Measurements from ENCODE around the gene TMPRSS2. TPM values are rescaled to one million over a fixed set of nuclear protein-coding genes. Genes with fewer than 3 reads are reported as not detected.

Gene TMPRSS2
- total RNA-seq, 1 donor from 2014 or later = 0.84 TPM

DNA sequence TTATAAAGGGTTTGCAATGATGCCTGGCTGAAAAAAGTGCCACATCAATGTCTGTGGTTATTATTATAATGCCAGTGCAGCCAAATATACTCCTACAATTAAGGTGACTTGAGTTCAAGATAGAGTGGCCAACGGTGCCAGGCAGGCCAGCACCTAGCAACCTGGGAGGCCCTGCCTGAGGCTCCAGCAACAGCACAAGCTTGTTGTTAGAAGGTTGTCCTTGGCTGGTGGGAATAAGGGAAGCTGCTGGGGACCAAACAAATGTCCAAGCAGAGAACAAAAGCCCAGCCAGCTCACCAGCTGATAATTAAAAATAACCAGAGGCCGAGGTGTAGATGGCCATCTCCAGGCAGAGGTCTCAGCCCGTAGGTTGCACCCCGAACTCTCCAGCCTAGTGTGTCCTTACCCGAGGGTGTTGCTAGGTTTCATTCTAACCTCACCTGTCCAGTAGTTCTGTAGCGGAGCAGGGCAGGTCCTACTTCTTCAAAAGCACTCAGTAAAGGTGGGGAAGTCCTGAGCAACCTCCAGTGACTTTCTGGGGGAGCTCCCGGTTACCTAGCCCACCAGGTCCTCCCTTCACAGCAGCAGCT lies 1.9 kb downstream of the TMPRSS2 start:
- Mint-ChIP-seq H3K4me1 (ENCODE audit: low read depth, unreplicated experiment) (no peaks in the 10 kb centered on the region), H3K27ac (ENCODE audit: unreplicated experiment) (no peak overlapping the region), H3K4me3 (ENCODE audit: unreplicated experiment) (no peak overlapping the region), H3K27me3 (ENCODE audit: low read depth, unreplicated experiment) (peaks cover 57% of the 10 kb centered on the region), H3K36me3 (ENCODE audit: low read depth, unreplicated experiment) (peaks cover 2% of the 10 kb centered on the region), H3K9me3 (ENCODE audit: unreplicated experiment) (peaks cover under 1% of the 10 kb centered on the region)
- FAIRE-seq = no peak
- TF ChIP-seq EZH2 (IDR thresholded peaks at IDR 0.05; ENCODE audit: insufficient read depth, low read length) = no peak
- TF ChIP-seq, protein P1, sequence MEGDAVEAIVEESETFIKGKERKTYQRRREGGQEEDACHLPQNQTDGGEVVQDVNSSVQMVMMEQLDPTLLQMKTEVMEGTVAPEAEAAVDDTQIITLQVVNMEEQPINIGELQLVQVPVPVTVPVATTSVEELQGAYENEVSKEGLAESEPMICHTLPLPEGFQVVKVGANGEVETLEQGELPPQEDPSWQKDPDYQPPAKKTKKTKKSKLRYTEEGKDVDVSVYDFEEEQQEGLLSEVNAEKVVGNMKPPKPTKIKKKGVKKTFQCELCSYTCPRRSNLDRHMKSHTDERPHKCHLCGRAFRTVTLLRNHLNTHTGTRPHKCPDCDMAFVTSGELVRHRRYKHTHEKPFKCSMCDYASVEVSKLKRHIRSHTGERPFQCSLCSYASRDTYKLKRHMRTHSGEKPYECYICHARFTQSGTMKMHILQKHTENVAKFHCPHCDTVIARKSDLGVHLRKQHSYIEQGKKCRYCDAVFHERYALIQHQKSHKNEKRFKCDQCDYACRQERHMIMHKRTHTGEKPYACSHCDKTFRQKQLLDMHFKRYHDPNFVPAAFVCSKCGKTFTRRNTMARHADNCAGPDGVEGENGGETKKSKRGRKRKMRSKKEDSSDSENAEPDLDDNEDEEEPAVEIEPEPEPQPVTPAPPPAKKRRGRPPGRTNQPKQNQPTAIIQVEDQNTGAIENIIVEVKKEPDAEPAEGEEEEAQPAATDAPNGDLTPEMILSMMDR (IDR thresholded peaks at IDR 0.05; ENCODE audit: insufficient read depth, low read depth, low read length) = no peak
- H3K27me3 ChIP-seq (ENCODE audit: insufficient read depth, low read length) = peaks cover 42% of the 10 kb centered on the region
- H3K9me3 ChIP-seq (ENCODE audit: insufficient read depth, low read depth, low read length) = no peaks in the 10 kb centered on the region
- no peaks in the 10 kb centered on the region for H3K79me2 ChIP-seq (ENCODE audit: insufficient read depth, low read length)
- H3K36me3 ChIP-seq (ENCODE audit: insufficient read depth, low read length) = no peaks in the 10 kb centered on the region
- no peak overlapping the region for H2AFZ ChIP-seq (ENCODE audit: low read depth, low read length)
- H3K4me3 ChIP-seq (ENCODE audit: insufficient read depth, low read depth, low read length) = no peak overlapping the region
- H4K20me1 ChIP-seq (ENCODE audit: insufficient read depth, low read length) = no peaks in the 10 kb centered on the region
- no peak overlapping the region for H3K4me2 ChIP-seq (ENCODE audit: low read length)
- H3K4me1 ChIP-seq (ENCODE audit: insufficient read depth, low read length) = no peaks in the 10 kb centered on the region
- DNase-seq (ENCODE audit: low read depth) = no peak
- no peak overlapping the region for H3K27ac ChIP-seq (ENCODE audit: low read depth, low read length)
- H3K9ac ChIP-seq (ENCODE audit: low read length) = no peak overlapping the region

DNA sequence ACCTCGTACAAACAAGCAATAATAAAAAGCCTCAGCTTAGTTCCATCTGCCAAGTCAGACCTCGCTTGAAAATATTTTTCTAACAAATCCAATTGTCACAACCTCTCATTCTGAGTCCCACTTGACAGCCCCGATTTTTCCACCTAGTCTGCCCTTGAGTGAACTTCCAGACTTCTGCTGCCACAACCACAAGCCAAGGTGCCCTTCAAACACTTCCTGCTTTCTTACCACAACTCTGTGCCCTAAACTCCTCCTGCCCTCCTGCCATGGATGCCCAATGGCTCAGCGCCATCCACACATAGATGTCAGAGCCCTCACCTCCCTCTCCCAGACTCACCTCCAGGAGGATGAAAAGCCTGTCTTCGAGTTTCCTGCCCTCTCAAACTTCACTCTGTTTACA lies 3.9 kb downstream of the TMPRSS2 start:
- TF ChIP-seq EZH2 (IDR thresholded peaks at IDR 0.05; ENCODE audit: insufficient read depth, low read length) = no peak
- TF ChIP-seq, protein P1 (IDR thresholded peaks at IDR 0.05; ENCODE audit: insufficient read depth, low read depth, low read length) = no peak
- Histone ChIP-seq H3K4me1 (ENCODE audit: insufficient read depth, low read length) (no peaks in the 10 kb centered on the region), H3K4me3 (ENCODE audit: insufficient read depth, low read depth, low read length) (no peak overlapping the region), H3K79me2 (ENCODE audit: insufficient read depth, low read length) (no peaks in the 10 kb centered on the region), H3K9me3 (ENCODE audit: insufficient read depth, low read depth, low read length) (no peaks in the 10 kb centered on the region), H3K36me3 (ENCODE audit: insufficient read depth, low read length) (no peaks in the 10 kb centered on the region), H4K20me1 (ENCODE audit: insufficient read depth, low read length) (no peaks in the 10 kb centered on the region), H3K9ac (ENCODE audit: low read length) (no peak overlapping the region), H2AFZ (ENCODE audit: low read depth, low read length) (no peak overlapping the region), H3K27ac (ENCODE audit: low read depth, low read length) (no peak overlapping the region), H3K4me2 (ENCODE audit: low read length) (no peak overlapping the region), H3K27me3 (ENCODE audit: insufficient read depth, low read length) (peaks cover 36% of the 10 kb centered on the region)
- no peak for FAIRE-seq
- H3K27ac Mint-ChIP-seq (ENCODE audit: unreplicated experiment) = no peak overlapping the region
- peaks cover 2% of the 10 kb centered on the region for H3K36me3 Mint-ChIP-seq (ENCODE audit: low read depth, unreplicated experiment)
- peaks cover 56% of the 10 kb centered on the region for H3K27me3 Mint-ChIP-seq (ENCODE audit: low read depth, unreplicated experiment)
- no peak overlapping the region for H3K4me3 Mint-ChIP-seq (ENCODE audit: unreplicated experiment)
- no peaks in the 10 kb centered on the region for H3K4me1 Mint-ChIP-seq (ENCODE audit: low read depth, unreplicated experiment)
- H3K9me3 Mint-ChIP-seq (ENCODE audit: unreplicated experiment) = no peaks in the 10 kb centered on the region
- DNase-seq (ENCODE audit: low read depth) = no peak

DNA sequence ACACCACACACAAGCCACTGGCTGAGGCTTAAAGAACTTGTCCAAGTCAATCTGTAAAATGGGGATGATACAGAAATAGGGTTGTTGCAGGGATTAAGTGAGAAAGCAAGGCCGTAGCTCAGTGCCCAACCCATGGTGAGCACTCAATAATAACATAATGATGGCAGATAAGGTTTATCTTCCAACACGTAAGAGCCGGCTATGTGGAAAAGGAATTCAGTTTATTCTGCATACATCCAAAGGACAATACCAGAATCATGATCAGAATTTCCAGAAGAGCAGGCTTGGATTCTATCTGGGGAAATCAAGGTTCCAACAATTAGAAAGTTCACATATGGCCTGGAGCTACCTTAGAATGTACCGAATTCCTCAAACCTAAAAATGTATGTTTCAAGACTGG lies 4.6 kb downstream of the TMPRSS2 start:
- no peak overlapping the region for H3K4me2 ChIP-seq (ENCODE audit: low read length)
- H3K36me3 Mint-ChIP-seq (ENCODE audit: low read depth, unreplicated experiment) = peaks cover 2% of the 10 kb centered on the region
- H3K9ac ChIP-seq (ENCODE audit: low read length) = no peak overlapping the region
- DNase-seq (ENCODE audit: low read depth) = no peak
- no peak overlapping the region for H3K27ac Mint-ChIP-seq (ENCODE audit: unreplicated experiment)
- H3K79me2 ChIP-seq (ENCODE audit: insufficient read depth, low read length) = no peaks in the 10 kb centered on the region
- no peak overlapping the region for H2AFZ ChIP-seq (ENCODE audit: low read depth, low read length)
- H3K4me1 ChIP-seq (ENCODE audit: insufficient read depth, low read length) = no peaks in the 10 kb centered on the region
- no peak overlapping the region for H3K4me3 Mint-ChIP-seq (ENCODE audit: unreplicated experiment)
- TF ChIP-seq EZH2 (IDR thresholded peaks at IDR 0.05; ENCODE audit: insufficient read depth, low read length) = no peak
- TF ChIP-seq, protein P1 (IDR thresholded peaks at IDR 0.05; ENCODE audit: insufficient read depth, low read depth, low read length) = no peak
- H3K27me3 ChIP-seq (ENCODE audit: insufficient read depth, low read length) = peaks cover 31% of the 10 kb centered on the region
- no peaks in the 10 kb centered on the region for H3K9me3 Mint-ChIP-seq (ENCODE audit: unreplicated experiment)
- H3K36me3 ChIP-seq (ENCODE audit: insufficient read depth, low read length) = no peaks in the 10 kb centered on the region
- no peak overlapping the region for H3K4me3 ChIP-seq (ENCODE audit: insufficient read depth, low read depth, low read length)
- no peaks in the 10 kb centered on the region for H3K9me3 ChIP-seq (ENCODE audit: insufficient read depth, low read depth, low read length)
- peaks cover 55% of the 10 kb centered on the region for H3K27me3 Mint-ChIP-seq (ENCODE audit: low read depth, unreplicated experiment)
- no peaks in the 10 kb centered on the region for H4K20me1 ChIP-seq (ENCODE audit: insufficient read depth, low read length)
- no peak overlapping the region for H3K27ac ChIP-seq (ENCODE audit: low read depth, low read length)
- H3K4me1 Mint-ChIP-seq (ENCODE audit: low read depth, unreplicated experiment) = no peaks in the 10 kb centered on the region
- no peak for FAIRE-seq
